ENCODE measurements around the gene CARMIL1. TPM values are rescaled to one million over a fixed set of nuclear protein-coding genes. Genes with fewer than 3 reads are reported as not detected.

The CARMIL1 gene
- total RNA-seq, 2 experiments from 2014 or later: 3.9 to 4.7 TPM

- no peaks in the 10 kb centered on the region for H3K36me3 ChIP-seq (ENCODE audit: insufficient read depth, low read length)
- intact Hi-C loops (cut with DNase I, micrococcal nuclease): no loop called here
- no peak within 1 kb of the TSS for H3K27ac ChIP-seq (ENCODE audit: low read depth in 1 of 2, low read length in 2 of 2)
- H3K9me3 Mint-ChIP-seq: no peaks in the 10 kb centered on the region
- ATAC-seq (ENCODE audit: poor library complexity) (no peak), DNase-seq (peak in 13 of 14 experiments; percentile 3 to 42 (median 14))
- peaks cover 4% of the 10 kb centered on the region for H3K4me1 ChIP-seq (ENCODE audit: insufficient read depth, low read length)
- H3K4me1 Mint-ChIP-seq (ENCODE audit: low read depth): no peaks in the 10 kb centered on the region
- H3K27me3 ChIP-seq (ENCODE audit: control insufficient read depth in 1 of 2, insufficient read depth in 2 of 2, low read length in 2 of 2): peaks cover 19 to 64% of the 10 kb centered on the region in 2 experiments
- no peak within 1 kb of the TSS for H3K27ac Mint-ChIP-seq
- peaks cover 76% of the 10 kb centered on the region for H3K27me3 Mint-ChIP-seq
- H3K36me3 Mint-ChIP-seq (ENCODE audit: low read depth): no peaks in the 10 kb centered on the region
- ChIA-PET CTCF (no interaction called here), POLR2A (no interaction called here)
- no peak within 1 kb of the TSS for H3K4me3 Mint-ChIP-seq
- H3K4me3 ChIP-seq (ENCODE audit: low read length): no peak within 1 kb of the TSS
- peaks cover 0 to 7% of the 10 kb centered on the region in 2 experiments for H3K9me3 ChIP-seq (ENCODE audit: control insufficient read depth in 1 of 2, insufficient read depth in 1 of 2, low read length in 2 of 2)
- no peak for TF ChIP-seq CTCF (IDR thresholded peaks at IDR 0.05)
These were observed 372.9 kb downstream of the CARMIL1 start, which contains the start of gene SCGN for GRCh38 chr6:25652007-25652515. Gene SCGN, plus strand, starts transcription at chr6:25652215. Its CDS starts 189 bp downstream, at chr6:25652404.

GRCh38 chr6:25655723-25656122 lies 376.5 kb downstream of the CARMIL1 start:
- Histone ChIP-seq H3K4me1 (ENCODE audit: insufficient read depth, low read length) (peaks cover 4% of the 10 kb centered on the region), H3K27ac (ENCODE audit: low read depth in 1 of 2, low read length in 2 of 2) (no peak overlapping the region), H3K27me3 (ENCODE audit: control insufficient read depth in 1 of 2, insufficient read depth in 2 of 2, low read length in 2 of 2) (peaks cover 26 to 47% of the 10 kb centered on the region in 2 experiments), H3K36me3 (ENCODE audit: insufficient read depth, low read length) (no peaks in the 10 kb centered on the region), H3K4me3 (ENCODE audit: low read length) (no peak overlapping the region), H3K9me3 (ENCODE audit: control insufficient read depth in 1 of 2, insufficient read depth in 1 of 2, low read length in 2 of 2) (peaks cover 0 to 7% of the 10 kb centered on the region in 2 experiments)
- CTCF ChIA-PET: no interaction called here
- no peaks in the 10 kb centered on the region for H3K36me3 Mint-ChIP-seq (ENCODE audit: low read depth)
- ATAC-seq (ENCODE audit: poor library complexity) (no peak), DNase-seq (no peak)
- H3K4me3 Mint-ChIP-seq: no peak overlapping the region
- no peak overlapping the region for H3K27ac Mint-ChIP-seq
- peaks cover 78% of the 10 kb centered on the region for H3K27me3 Mint-ChIP-seq
- no peaks in the 10 kb centered on the region for H3K9me3 Mint-ChIP-seq
- intact Hi-C loops (cut with DNase I, micrococcal nuclease): no loop called here
- no peaks in the 10 kb centered on the region for H3K4me1 Mint-ChIP-seq (ENCODE audit: low read depth)
- POLR2A ChIA-PET: no interaction called here
- TF ChIP-seq CTCF (IDR thresholded peaks at IDR 0.05): no peak

GRCh38 chr6:25659633-25660368 lies 380.6 kb downstream of the CARMIL1 start:
- Histone ChIP-seq H3K27me3 (ENCODE audit: control insufficient read depth in 1 of 2, insufficient read depth in 2 of 2, low read length in 2 of 2) (peaks cover 13 to 17% of the 10 kb centered on the region in 2 experiments), H3K36me3 (ENCODE audit: insufficient read depth, low read length) (no peaks in the 10 kb centered on the region), H3K4me3 (ENCODE audit: low read length) (no peak overlapping the region), H3K4me1 (ENCODE audit: insufficient read depth, low read length) (no peaks in the 10 kb centered on the region), H3K9me3 (ENCODE audit: control insufficient read depth in 1 of 2, insufficient read depth in 1 of 2, low read length in 2 of 2) (no peaks in the 10 kb centered on the region), H3K27ac (ENCODE audit: low read depth in 1 of 2, low read length in 2 of 2) (no peak overlapping the region)
- no peak for TF ChIP-seq CTCF (IDR thresholded peaks at IDR 0.05)
- Mint-ChIP-seq H3K27me3 (peaks cover 81% of the 10 kb centered on the region), H3K36me3 (ENCODE audit: low read depth) (no peaks in the 10 kb centered on the region), H3K27ac (no peak overlapping the region), H3K4me3 (no peak overlapping the region), H3K9me3 (no peaks in the 10 kb centered on the region), H3K4me1 (ENCODE audit: low read depth) (no peaks in the 10 kb centered on the region)
- intact Hi-C loops (cut with DNase I, micrococcal nuclease): no loop called here
- no peak for ATAC-seq (ENCODE audit: poor library complexity)
- CTCF ChIA-PET: no interaction called here
- DNase-seq: no peak
- POLR2A ChIA-PET: no interaction called here

Data from CD4-positive, alpha-beta T cell (primary cell).